Heart right ventricle (tissue), 16 donors: ENCODE measurements around the gene SPECC1. TPM values are rescaled to one million over a fixed set of nuclear protein-coding genes. Genes with fewer than 3 reads are reported as not detected.

Experiments used
- ATAC-seq, 8 donors: fragments of 200-7000 bp; cut with Tn5 transposase; one replicate each; pipeline ENCODE4 v1.9.1; 2020; ENCODE audit warnings: mild to moderate bottlenecking in 8 of 8, moderate library complexity in 8 of 8, moderate number of reproducible peaks in 1 of 8
- DNase-seq, 2 donors: peaks; one replicate each; pipeline ENCODE4 v3.0.0-alpha.2; 2020
- H3K27ac ChIP-seq, 10 donors: fragments of 200-600 bp; sonication (generic) in 2 of 10; one replicate each; pipeline versions ENCODE4 v1.5.0 to v1.8.0; 2020 to 2022; ENCODE audit warnings: mild to moderate bottlenecking in 3 of 10
- H3K27me3 ChIP-seq, 7 donors: fragments of 200-600 bp; one replicate each; pipeline ENCODE4 v1.8.0; 2021 to 2022; ENCODE audit warnings: mild to moderate bottlenecking in 2 of 7
- H3K36me3 ChIP-seq, 9 donors: fragments of 200-600 bp; sonication (generic) in 1 of 9; one replicate each; pipeline versions ENCODE4 v1.5.0 to v1.8.0; 2020 to 2022; ENCODE audit warnings: mild to moderate bottlenecking in 2 of 9
- H3K4me1 ChIP-seq, 9 donors: fragments of 200-600 bp; sonication (generic) in 1 of 9; one replicate each; pipeline versions ENCODE4 v1.5.0 to v1.8.0; 2020 to 2022; ENCODE audit warnings: mild to moderate bottlenecking in 4 of 9
- H3K4me3 ChIP-seq, 10 donors: fragments of 200-600 bp; sonication (generic) in 2 of 10; one replicate each; pipeline versions ENCODE4 v1.5.0 to v1.8.0; 2020 to 2022; ENCODE audit warnings: mild to moderate bottlenecking in 7 of 10, moderate library complexity in 2 of 10
- H3K9me3 ChIP-seq, 11 donors: fragments of 200-600 bp in 10 of 11; sonication (generic) in 2 of 11; one replicate each; pipeline versions ENCODE4 v1.5.0 to v1.8.0; 2013 to 2022; ENCODE audit warnings: mild to moderate bottlenecking in 2 of 11, control low read depth in 1 of 11, moderate library complexity in 1 of 11
- CTCF ChIP-seq, 9 donors: fragments of 200-600 bp; sonication (generic) in 2 of 9; IDR thresholded peaks; one replicate each; pipeline versions ENCODE4 v1.5.0 to v1.8.0; 2021 to 2022; ENCODE audit warnings: antibody characterized with exemption in 9 of 9, mild to moderate bottlenecking in 5 of 9, moderate library complexity in 1 of 9
- WGBS, 2 donors: extraction: QIAGEN DNeasy Blood & Tissue Kit; methylation state at CpG; one replicate each; pipeline ENCODE4 v1.1.7; 2013; ENCODE audit warnings: inconsistent platforms in 1 of 2; 5-methylcytosine and 5-hydroxymethylcytosine counted together
- intact Hi-C, 10 donors: fragments of 100-400 bp; cut with DNase I; formaldehyde crosslinking; loops; one replicate each; pipeline versions ENCODE4 v1.11.1 to v1.14.2; 2022
- polyA plus RNA-seq, 2 donors: library from polyadenylated mRNA; stranded (reverse); fragments of 200-250 nt; gene quantifications; one replicate each; pipeline ENCODE4 v1.2.3, GENCODE V29; 2013
- total RNA-seq, 10 donors: library from RNA; stranded (reverse); fragmentation: NEBNext Ultra II Directional in 3 of 10; extraction: Animal tissue kit (Norgen Biotek cat#: 25700) in 3 of 10; gene quantifications; one replicate each; pipeline versions ENCODE4 v1.2.1 to v1.2.4, GENCODE V29; 2021 to 2023
- donor health status: Arrhythmogenic right ventricular cardiomyopathy.
- donor health status: ischemic (EF 13 %, LVEDD 7.1; RV severe dilation, severe dysfunction).
- donor health status: healthy with polysubstance abuse.
- donor health status: DM: no; HTN: yes; CAD: no.
- donor health status: DM: no; HTN: no; CAD: no.
- donor health status: ischemic (EF 25% LVEDD 6.9; RV normal size, moderate dysfunction).
- donor health status: ischemic (EF 25% LVEDD 5.7; RV mildly dilated, moderate dysfunction).
- donor health status: healthy.
- donor health status: DM: yes; HTN: yes; CAD: no.
- donor health status: Ischemic cardiomyopathy.
- donor health status: ischemic (EF 35%, LVEDD 5.7; RV mildly dilated, moderate dysfunction).
- donor health status: nonischemic (EF 11% LVEDD 7.7; RV severe dilation, severe dysfunction).
- donor health status: DM: yes; HTN: yes; CAD: no.
- donor health status: PGD.
- donor health status: ischemic (EF 29% LVEDD 5.4; RV normal size, mild dysfunction).
- donor health status: nonischemic (EF 23%, LVEDD 6.1; RV moderate dilation, normal function).

Gene SPECC1
- total and polyA plus RNA-seq, 12 donors, result 2.9 to 15.2 (median 8.5) TPM

- no peak overlapping the region for H3K27ac ChIP-seq
- WGBS, 2 donors, result 68 to 74% methylated on average over 2 of the region's 2 CpGs
Measured at GRCh38 chr17:20276421-20276820, 267.3 kb downstream of the SPECC1 start.

GRCh38 chr17:20278805-20279204 is 269.6 kb downstream of the SPECC1 start:
- no peak overlapping the region for H3K4me3 ChIP-seq
- TF ChIP-seq CTCF (IDR thresholded peaks at IDR 0.05), result no peak
- intact Hi-C loops, result no loop called here
- no peak for ATAC-seq
- no peaks in the 10 kb centered on the region for H3K27me3 ChIP-seq
- DNase-seq, result no peak
- no peaks in the 10 kb centered on the region for H3K9me3 ChIP-seq
- no peak overlapping the region for H3K27ac ChIP-seq
- 63 to 82% methylated on average over 1 of the region's 1 CpG for WGBS, 2 donors
- peaks cover 0 to 41% (median 4%) of the 10 kb centered on the region in 9 donors for H3K4me1 ChIP-seq
- peaks cover 0 to 3% (median 0%) of the 10 kb centered on the region in 9 donors for H3K36me3 ChIP-seq

More at GRCh38 chr17:20276421-20276820, 267.3 kb downstream of the SPECC1 start:
- H3K4me3 ChIP-seq, result no peak overlapping the region
- H3K27me3 ChIP-seq, result no peaks in the 10 kb centered on the region
- no peak for TF ChIP-seq CTCF (IDR thresholded peaks at IDR 0.05)
- H3K9me3 ChIP-seq, result peaks cover 0 to 6% (median 0%) of the 10 kb centered on the region in 11 donors
- no peak for ATAC-seq
- intact Hi-C loops, result no loop called here
- DNase-seq, result no peak
- H3K4me1 ChIP-seq, result peaks cover 0 to 30% (median 0%) of the 10 kb centered on the region in 9 donors
- peaks cover 0 to 7% (median 0%) of the 10 kb centered on the region in 9 donors for H3K36me3 ChIP-seq

- WGBS, 2 donors, result 95 to 97% methylated on average over 3 of the region's 3 CpGs
Measured at GRCh38 chr17:20279631-20280030, 270.5 kb downstream of the SPECC1 start.

GRCh38 chr17:20280051-20280450 is 270.9 kb downstream of the SPECC1 start:
- ATAC-seq (no peak), DNase-seq (no peak)
- no peak for TF ChIP-seq CTCF (IDR thresholded peaks at IDR 0.05)
- H3K4me1 ChIP-seq, result peaks cover 0 to 41% (median 4%) of the 10 kb centered on the region in 9 donors
- no peak overlapping the region for H3K27ac ChIP-seq
- H3K9me3 ChIP-seq, result no peaks in the 10 kb centered on the region
- intact Hi-C loops, result no loop called here
- WGBS, 2 donors, result 95 to 98% methylated on average over 6 of the region's 6 CpGs
- no peak overlapping the region for H3K4me3 ChIP-seq
- peaks cover 0 to 3% (median 0%) of the 10 kb centered on the region in 9 donors for H3K36me3 ChIP-seq
- H3K27me3 ChIP-seq, result no peaks in the 10 kb centered on the region

More at GRCh38 chr17:20279631-20280030, 270.5 kb downstream of the SPECC1 start:
- Histone ChIP-seq H3K27ac (no peak overlapping the region), H3K9me3 (no peaks in the 10 kb centered on the region), H3K4me1 (peaks cover 0 to 41% (median 4%) of the 10 kb centered on the region in 9 donors), H3K27me3 (no peaks in the 10 kb centered on the region), H3K36me3 (peaks cover 0 to 3% (median 0%) of the 10 kb centered on the region in 9 donors), H3K4me3 (no peak overlapping the region)
- TF ChIP-seq CTCF (IDR thresholded peaks at IDR 0.05), result no peak
- DNase-seq (no peak), ATAC-seq (no peak)
- intact Hi-C loops, result no loop called here
